ENCODE data around the gene C5orf63.
A peak's percentile ranks its signal among the peaks of the same experiment; 100 is the strongest.

C5orf63 gene

DNA sequence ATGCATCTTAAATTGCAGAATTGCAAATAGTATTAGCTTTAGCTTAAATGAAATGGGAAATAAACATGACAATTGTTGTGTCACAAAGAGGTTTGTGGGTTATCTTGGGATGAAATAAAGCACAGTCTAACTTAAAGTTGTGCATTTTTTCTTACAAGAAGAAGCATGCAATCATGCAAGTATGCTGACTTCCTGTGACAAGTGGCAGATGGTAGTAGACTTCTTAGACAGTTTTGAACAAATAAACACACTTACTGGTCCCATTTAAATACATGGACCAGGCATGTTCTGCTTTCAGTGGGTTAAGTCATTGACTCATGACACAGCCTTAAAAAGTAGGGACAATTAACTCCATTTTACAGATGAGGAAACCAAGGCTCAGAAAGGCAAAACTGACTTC, 15.9 kb upstream of the C5orf63 start:
- TF ChIP-seq CTCF (conservative IDR thresholded peaks at IDR 0.05; ENCODE audit: low read length) = no peak
- TF ChIP-seq EZH2phosphoT487 (IDR thresholded peaks at IDR 0.05; ENCODE audit: borderline replicate concordance) = no peak
- no peak overlapping the region for H3K9ac ChIP-seq (ENCODE audit: low read depth, low read length, poor library complexity, severe bottlenecking)
- H3K79me2 ChIP-seq (ENCODE audit: insufficient read depth, low read length) = no peaks in the 10 kb centered on the region
- no peak overlapping the region for H3K4me2 ChIP-seq (ENCODE audit: low read depth, low read length, poor library complexity, severe bottlenecking)
- H3K4me3 ChIP-seq (ENCODE audit: low read length, poor library complexity, severe bottlenecking) = no peak overlapping the region
- no peaks in the 10 kb centered on the region for H3K27me3 ChIP-seq (ENCODE audit: insufficient read depth, low read length, poor library complexity, severe bottlenecking)
- no peaks in the 10 kb centered on the region for H4K20me1 ChIP-seq (ENCODE audit: insufficient read depth, low read length, poor library complexity, severe bottlenecking)
- H3K9me3 ChIP-seq (ENCODE audit: insufficient read depth, low read depth, low read length) = no peaks in the 10 kb centered on the region
- no peaks in the 10 kb centered on the region for H3K9me2 ChIP-seq (replicated peaks; ENCODE audit: low read depth, low read length)
- no peaks in the 10 kb centered on the region for H3K36me3 ChIP-seq (ENCODE audit: insufficient read depth, low read length)
- peak overlapping the region; percentile 82 for H2AFZ ChIP-seq (ENCODE audit: low read length)
- peaks cover 6% of the 10 kb centered on the region for H3K4me1 ChIP-seq (ENCODE audit: insufficient read depth, low read length, poor library complexity, severe bottlenecking)
- no peaks in the 10 kb centered on the region for H3F3A ChIP-seq (ENCODE audit: low read depth)

DNA sequence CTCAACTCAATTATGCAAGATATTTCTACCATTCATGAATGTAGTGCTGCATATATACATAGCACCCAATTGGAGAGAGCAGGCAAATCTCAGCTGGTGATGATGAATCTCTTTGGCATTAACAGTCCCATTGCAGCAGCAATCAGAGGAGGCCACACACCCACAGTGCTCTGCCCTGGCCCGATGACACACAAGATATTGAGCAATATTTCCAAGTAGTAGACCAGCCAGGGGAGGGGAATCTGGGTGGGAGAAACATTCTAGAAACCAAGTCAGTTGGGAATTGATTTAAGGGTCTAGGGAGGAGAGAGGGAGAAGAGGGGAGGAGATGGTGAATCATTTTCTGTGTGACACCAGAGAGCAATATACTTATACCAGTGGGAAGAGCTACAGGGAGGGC, 14.9 kb upstream of the C5orf63 start:
- H3K27me3 ChIP-seq (ENCODE audit: insufficient read depth, low read length, poor library complexity, severe bottlenecking) = no peaks in the 10 kb centered on the region
- H3K9me2 ChIP-seq (replicated peaks; ENCODE audit: low read depth, low read length) = no peaks in the 10 kb centered on the region
- no peak for TF ChIP-seq EZH2phosphoT487 (IDR thresholded peaks at IDR 0.05; ENCODE audit: borderline replicate concordance)
- no peak for TF ChIP-seq CTCF (conservative IDR thresholded peaks at IDR 0.05; ENCODE audit: low read length)
- no peak overlapping the region for H3K4me2 ChIP-seq (ENCODE audit: low read depth, low read length, poor library complexity, severe bottlenecking)
- no peaks in the 10 kb centered on the region for H3F3A ChIP-seq (ENCODE audit: low read depth)
- no peak overlapping the region for H3K4me3 ChIP-seq (ENCODE audit: low read length, poor library complexity, severe bottlenecking)
- H4K20me1 ChIP-seq (ENCODE audit: insufficient read depth, low read length, poor library complexity, severe bottlenecking) = no peaks in the 10 kb centered on the region
- peaks cover 6% of the 10 kb centered on the region for H3K4me1 ChIP-seq (ENCODE audit: insufficient read depth, low read length, poor library complexity, severe bottlenecking)
- no peak overlapping the region for H2AFZ ChIP-seq (ENCODE audit: low read length)
- H3K36me3 ChIP-seq (ENCODE audit: insufficient read depth, low read length) = no peaks in the 10 kb centered on the region
- no peak overlapping the region for H3K9ac ChIP-seq (ENCODE audit: low read depth, low read length, poor library complexity, severe bottlenecking)
- no peaks in the 10 kb centered on the region for H3K79me2 ChIP-seq (ENCODE audit: insufficient read depth, low read length)
- H3K9me3 ChIP-seq (ENCODE audit: insufficient read depth, low read depth, low read length) = no peaks in the 10 kb centered on the region

DNA sequence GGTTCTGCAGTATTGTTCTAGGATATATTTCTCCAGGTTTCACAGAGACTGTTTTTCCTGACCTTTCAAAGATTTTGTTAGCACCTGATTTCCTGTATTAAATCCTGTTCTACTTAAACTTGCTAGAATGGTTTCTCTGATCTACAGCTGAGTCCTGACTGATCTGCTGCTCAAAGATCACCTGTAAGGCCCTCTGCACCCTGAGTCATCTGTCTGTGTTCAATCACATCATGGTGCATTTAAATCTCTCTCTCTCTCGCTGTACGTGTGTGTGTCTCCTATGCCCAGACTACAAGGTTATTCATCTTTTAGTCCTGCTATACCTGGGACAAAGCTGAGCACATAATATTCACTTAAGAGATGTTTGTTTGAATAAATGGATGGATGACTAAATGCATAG, 13.3 kb upstream of the C5orf63 start:
- H3K27me3 ChIP-seq (ENCODE audit: insufficient read depth, low read length, poor library complexity, severe bottlenecking) = no peaks in the 10 kb centered on the region
- H4K20me1 ChIP-seq (ENCODE audit: insufficient read depth, low read length, poor library complexity, severe bottlenecking) = no peaks in the 10 kb centered on the region
- no peak overlapping the region for H3K4me3 ChIP-seq (ENCODE audit: low read length, poor library complexity, severe bottlenecking)
- H3K9me2 ChIP-seq (replicated peaks; ENCODE audit: low read depth, low read length) = no peaks in the 10 kb centered on the region
- no peak overlapping the region for H2AFZ ChIP-seq (ENCODE audit: low read length)
- no peaks in the 10 kb centered on the region for H3K79me2 ChIP-seq (ENCODE audit: insufficient read depth, low read length)
- H3K9me3 ChIP-seq (ENCODE audit: insufficient read depth, low read depth, low read length) = no peaks in the 10 kb centered on the region
- no peaks in the 10 kb centered on the region for H3K36me3 ChIP-seq (ENCODE audit: insufficient read depth, low read length)
- H3F3A ChIP-seq (ENCODE audit: low read depth) = no peaks in the 10 kb centered on the region
- H3K4me2 ChIP-seq (ENCODE audit: low read depth, low read length, poor library complexity, severe bottlenecking) = no peak overlapping the region
- H3K9ac ChIP-seq (ENCODE audit: low read depth, low read length, poor library complexity, severe bottlenecking) = no peak overlapping the region
- peaks cover 6% of the 10 kb centered on the region for H3K4me1 ChIP-seq (ENCODE audit: insufficient read depth, low read length, poor library complexity, severe bottlenecking)
- no peak for TF ChIP-seq EZH2phosphoT487 (IDR thresholded peaks at IDR 0.05; ENCODE audit: borderline replicate concordance)
- TF ChIP-seq CTCF (conservative IDR thresholded peaks at IDR 0.05; ENCODE audit: low read length) = no peak

Measured in Loucy (cell line).